Coronary artery (tissue), 2 donors: ENCODE results near the gene COL27A1.

Experiments
- DNase-seq: peaks from one replicate; pipeline ENCODE4 v3.0.0-alpha.2; 2017; ENCODE audit warnings: low spot score
- H3K27ac ChIP-seq, 2 donors: fragments of 200-600 bp; sonication (generic); one replicate each; pipeline ENCODE4 v1.5.1; 2016 to 2019
- H3K4me3 ChIP-seq: fragments of 200-600 bp; sonication (generic); 2 replicates; pipeline ENCODE4 v1.5.1; 2016; ENCODE audit warnings: mild to moderate bottlenecking, moderate library complexity
- TF ChIP-seq, protein P1 (sequence below): fragments of 200-600 bp; sonication (generic); IDR thresholded peaks from one replicate; pipeline ENCODE4 v1.5.1; 2019; ENCODE audit warnings: antibody characterized with exemption

Gene COL27A1

DNA sequence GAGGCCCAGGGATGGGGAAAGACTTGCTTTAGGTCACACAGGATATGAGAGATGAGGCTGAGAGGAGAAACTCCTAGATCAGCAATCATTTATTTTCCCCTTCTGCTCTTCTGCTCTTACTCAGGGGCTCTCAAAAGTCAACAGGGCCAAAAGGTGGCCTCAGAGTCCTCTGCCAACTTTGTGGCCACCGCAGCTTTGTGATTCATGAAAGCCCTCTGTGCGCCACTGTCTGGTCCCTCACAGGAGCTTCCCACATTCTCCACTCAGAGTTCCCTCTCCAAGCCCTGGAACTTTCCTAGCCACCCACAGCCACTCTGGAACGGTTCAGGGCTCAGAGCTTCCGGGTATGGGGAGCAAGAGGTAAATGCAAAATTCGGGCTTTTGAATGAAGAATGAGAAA is 82.4 kb downstream of the COL27A1 start:
- H3K27ac ChIP-seq = no peak overlapping the region
- no peak overlapping the region for H3K4me3 ChIP-seq
- no peak for DNase-seq
- TF ChIP-seq, protein P1, sequence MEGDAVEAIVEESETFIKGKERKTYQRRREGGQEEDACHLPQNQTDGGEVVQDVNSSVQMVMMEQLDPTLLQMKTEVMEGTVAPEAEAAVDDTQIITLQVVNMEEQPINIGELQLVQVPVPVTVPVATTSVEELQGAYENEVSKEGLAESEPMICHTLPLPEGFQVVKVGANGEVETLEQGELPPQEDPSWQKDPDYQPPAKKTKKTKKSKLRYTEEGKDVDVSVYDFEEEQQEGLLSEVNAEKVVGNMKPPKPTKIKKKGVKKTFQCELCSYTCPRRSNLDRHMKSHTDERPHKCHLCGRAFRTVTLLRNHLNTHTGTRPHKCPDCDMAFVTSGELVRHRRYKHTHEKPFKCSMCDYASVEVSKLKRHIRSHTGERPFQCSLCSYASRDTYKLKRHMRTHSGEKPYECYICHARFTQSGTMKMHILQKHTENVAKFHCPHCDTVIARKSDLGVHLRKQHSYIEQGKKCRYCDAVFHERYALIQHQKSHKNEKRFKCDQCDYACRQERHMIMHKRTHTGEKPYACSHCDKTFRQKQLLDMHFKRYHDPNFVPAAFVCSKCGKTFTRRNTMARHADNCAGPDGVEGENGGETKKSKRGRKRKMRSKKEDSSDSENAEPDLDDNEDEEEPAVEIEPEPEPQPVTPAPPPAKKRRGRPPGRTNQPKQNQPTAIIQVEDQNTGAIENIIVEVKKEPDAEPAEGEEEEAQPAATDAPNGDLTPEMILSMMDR = no peak

- Histone ChIP-seq H3K27ac (peak overlapping the region; percentile 52 to 70), H3K4me3 (peak overlapping the region; percentile 18)
- TF ChIP-seq, protein P1 = no peak
- DNase-seq = peak; percentile 80
Observed at GRCh38 chr9:114238472-114238871, 83.1 kb downstream of the COL27A1 start.

GRCh38 chr9:114238891-114239875 is 83.8 kb downstream of the COL27A1 start:
- Histone ChIP-seq H3K4me3 (peak overlapping the region; percentile 18), H3K27ac (peak overlapping the region; percentile 52 to 70)
- DNase-seq = no peak
- TF ChIP-seq, protein P1 = no peak

- TF ChIP-seq, protein P1 = no peak
- no peak for DNase-seq
- no peak overlapping the region for H3K27ac ChIP-seq
- H3K4me3 ChIP-seq = no peak overlapping the region
Observed at GRCh38 chr9:114240216-114240615, 84.9 kb downstream of the COL27A1 start.

DNA sequence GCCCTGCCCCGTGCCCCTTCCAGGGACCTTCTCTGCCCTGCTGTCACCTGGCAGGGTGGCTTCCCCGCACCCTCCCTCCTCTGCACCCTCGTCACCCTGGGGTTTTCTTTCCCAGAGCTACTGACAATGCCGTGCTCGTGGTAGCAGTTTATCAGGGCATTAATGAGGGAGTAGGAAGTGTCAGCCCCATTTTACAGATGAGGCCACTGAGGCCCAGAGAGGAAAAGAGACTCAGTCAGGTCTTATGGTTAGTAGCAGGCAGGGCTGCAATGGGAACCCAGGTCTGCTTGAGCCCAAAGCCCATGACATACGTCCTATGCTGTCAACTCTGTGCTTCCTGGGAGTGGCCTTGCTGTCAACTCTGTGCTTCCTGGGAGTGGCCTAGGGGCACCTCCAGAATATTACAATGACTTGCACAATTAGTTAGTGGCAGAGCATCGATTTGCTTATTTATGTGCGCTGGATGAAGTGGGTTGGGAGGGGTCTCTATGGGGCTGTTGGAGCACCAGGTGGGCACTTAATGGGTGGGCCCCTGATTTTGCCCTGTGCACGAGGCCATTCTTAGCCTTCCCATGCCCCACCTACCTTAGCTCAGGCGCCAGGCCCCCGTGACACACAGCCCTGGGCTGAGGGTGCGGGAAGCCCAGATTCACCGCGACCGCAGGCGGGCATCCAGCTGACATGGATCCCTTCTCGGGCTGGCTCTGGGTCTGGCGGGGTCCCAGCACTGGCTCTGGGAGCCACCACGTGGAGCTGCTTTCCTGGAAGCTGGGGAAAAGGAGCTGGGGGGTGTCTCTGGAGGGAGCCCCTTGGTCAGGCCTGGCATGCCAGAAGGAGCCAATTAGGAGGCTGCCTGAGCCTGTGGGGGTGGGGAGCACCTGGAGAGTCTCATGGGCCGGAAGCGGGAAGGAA is 85.6 kb downstream of the COL27A1 start:
- H3K27ac ChIP-seq = no peak overlapping the region
- TF ChIP-seq, protein P1 = no peak
- no peak overlapping the region for H3K4me3 ChIP-seq
- DNase-seq = no peak

DNA sequence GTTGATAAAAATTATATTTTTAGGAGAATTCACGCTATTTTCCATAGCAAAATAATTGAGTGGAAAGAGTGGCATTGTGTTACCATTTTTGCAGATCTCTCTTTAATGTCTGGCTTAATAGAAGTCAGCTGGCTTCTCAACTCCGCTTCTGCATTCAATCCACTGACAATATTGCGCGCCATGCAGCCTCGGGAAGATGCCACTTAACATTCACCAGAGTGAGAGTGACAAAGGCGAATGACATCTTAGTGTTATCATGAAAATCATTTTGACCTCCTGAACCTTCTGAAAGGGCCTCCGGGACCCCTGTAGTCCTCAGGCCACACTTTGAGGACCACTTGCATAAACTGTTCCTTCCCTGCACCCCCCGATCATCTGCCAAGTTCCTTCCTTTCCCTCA is 87.5 kb downstream of the COL27A1 start:
- no peak for DNase-seq
- TF ChIP-seq, protein P1 = no peak
- Histone ChIP-seq H3K4me3 (no peak overlapping the region), H3K27ac (no peak overlapping the region)
